GM18868 (cell line): ENCODE data around the gene UBL3.

Experiments
- ATAC-seq: cut with Tn5 transposase; IDR thresholded peaks from one replicate; pipeline ENCODE4 v1.9.1; 2021; ENCODE audit warnings: mild to moderate bottlenecking, moderate library complexity; ENCODE audit not compliant: unreplicated experiment

Gene UBL3

DNA sequence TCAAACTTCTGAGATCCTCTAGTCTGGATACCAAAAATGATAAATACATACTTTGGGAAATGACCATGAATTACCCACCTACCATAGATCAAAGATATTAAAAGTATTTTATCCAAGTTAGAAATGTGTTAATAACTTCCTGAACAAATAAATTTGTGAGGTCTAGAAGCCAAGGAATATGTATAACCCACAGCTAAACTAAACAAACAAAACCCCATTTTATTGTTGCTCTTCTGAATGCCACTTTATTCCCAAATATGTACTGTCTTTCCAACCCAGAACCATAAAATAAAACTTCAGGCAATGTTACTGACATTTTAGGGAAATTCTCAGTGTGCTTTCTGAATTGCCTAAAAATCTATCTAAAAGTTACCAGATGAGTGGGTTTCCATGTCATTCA is 35.1 kb downstream of the UBL3 start:
- no peak for ATAC-seq

DNA sequence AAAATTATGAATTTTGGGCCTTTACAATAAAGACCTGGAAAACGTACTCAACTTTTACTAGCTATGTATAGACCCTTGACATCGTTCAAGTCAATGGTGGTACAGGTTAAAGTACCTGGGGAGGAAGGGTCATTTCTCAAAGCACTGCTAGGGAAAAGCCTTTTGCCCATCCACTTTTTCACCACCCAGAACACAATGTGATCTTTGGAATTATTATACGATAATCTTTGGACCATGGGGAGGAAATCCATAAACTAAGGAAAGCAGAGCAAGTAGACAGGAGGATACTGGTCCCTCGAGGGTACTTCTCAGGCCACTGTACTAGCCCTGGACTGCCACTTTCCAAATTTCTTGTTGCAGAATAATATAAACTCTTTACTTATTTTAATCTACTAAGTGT is 39.5 kb downstream of the UBL3 start:
- ATAC-seq: no peak

DNA sequence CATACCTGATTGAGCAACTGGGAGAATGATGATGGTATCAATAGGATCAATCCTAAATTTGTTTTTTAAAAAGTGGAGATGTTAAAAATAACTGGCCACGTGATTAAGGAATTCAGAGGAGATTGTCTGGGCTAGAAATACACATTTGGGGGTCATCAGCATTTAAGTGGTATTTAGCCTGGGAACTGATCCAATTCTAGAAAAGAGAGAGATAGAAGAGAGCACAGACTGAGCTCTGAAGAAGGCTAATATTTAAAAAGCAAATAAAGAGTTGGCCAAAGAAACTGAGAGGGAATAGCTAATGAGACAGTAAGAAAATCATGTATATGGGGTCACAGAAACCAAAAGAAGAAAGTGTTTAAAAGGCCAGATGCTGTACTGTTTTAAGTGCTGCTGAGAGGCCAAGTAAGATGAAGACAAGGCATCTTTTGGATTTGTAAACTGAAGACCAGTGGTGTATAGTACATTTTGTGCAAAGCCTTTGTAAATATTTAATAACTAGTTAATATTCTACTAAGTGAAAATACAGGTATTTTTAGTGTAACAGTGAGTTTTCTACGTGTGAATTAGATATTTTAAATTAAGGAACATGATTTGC is 40.2 kb downstream of the UBL3 start:
- peak; percentile 46 for ATAC-seq

DNA sequence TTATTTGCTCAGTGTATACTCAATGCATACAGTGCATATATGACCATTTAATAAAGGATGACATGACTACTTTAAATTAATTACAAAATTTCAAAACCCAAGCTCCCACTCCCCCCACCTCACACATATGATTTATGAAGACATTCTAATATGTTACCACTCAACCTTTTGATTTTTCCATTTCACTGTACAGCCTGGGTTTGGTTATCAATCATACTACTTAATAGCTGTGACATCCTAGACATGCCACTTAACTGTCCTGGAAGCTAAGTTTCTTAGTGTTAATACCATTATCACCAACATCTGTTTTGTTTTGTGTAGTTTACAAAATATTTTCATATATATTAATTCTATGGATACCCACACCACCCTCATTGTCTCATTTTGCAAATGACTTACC is 42.2 kb downstream of the UBL3 start:
- no peak for ATAC-seq

DNA sequence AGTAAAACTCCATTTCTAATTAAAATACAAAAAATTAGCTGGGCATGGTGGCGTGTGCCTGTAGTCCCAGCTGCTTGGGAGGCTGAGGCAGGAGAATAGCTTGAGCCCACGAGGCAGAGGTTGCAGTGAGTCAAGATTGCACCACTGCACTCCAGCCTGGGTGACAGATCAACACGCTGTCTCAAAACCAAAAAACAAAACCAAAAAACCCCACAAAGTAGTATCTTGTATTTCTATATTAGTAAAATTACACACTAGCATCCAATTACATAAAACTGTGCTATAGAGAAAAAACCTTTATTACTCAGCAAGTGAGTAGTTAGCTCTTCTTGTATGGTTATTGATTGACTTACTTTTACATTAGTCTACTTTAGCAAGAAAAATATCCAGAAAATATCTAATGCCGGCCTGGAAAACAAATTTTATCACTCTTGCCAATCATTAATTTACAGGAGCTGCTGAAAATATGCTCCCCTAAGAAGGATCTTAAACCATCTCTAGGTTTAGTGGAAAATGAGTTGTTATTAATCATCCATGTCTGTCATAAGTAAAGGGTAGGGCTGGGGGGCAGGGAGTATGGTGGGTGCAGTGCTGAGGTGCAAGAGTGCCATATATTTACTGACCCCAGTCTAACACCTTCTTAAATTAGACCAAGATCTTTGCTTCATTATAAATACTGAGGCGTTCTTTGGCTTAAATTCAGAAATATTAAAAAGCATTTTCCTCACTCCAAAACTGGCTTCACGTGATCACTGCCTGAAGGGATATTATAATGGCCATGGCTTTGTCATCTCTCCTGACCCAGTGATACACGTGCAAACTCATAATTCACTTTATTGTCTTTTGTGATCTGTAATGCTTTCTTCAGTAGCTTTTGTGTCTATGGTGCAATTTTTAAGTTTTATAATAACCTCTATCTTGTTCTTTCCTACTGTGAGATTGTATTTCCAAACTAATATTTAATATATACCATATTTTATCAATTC is 44.1 kb downstream of the UBL3 start:
- ATAC-seq: no peak

DNA sequence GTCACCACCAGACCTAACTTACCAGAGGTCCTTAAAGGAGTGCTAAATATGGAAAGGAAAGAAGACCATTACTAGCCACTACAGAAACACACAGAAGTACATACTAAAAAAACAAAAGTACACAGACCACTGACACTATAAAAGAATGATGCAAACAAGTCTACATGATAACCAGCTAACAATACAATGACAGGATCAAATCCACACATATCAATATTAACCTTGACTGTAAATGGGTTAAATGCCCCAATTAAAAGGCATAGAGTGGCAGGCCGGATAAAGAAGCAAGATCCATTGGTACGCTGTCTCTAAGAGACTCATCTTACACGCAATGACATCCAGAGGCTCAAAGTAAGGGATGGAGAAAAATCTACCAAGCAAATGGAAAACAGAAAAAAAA is 47.2 kb downstream of the UBL3 start:
- no peak for ATAC-seq

DNA sequence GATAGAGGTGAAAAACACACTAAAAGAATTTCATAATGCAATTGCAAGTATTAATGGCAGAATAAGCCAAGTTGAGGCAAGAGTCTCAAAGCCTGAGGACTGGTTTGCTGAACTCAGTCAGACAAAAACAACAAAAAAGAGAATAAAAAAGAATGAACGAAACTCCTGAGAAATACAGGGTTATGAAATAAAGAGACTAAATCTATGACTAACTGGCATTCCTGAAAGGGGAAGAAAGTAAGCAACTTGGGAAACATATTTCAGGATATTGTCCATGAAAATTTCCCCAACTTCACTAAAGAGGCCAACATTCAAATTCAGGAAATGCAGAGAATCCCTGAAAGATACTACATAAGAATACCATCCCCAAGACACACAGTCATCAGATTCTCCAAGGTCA is 47.8 kb downstream of the UBL3 start:
- no peak for ATAC-seq

DNA sequence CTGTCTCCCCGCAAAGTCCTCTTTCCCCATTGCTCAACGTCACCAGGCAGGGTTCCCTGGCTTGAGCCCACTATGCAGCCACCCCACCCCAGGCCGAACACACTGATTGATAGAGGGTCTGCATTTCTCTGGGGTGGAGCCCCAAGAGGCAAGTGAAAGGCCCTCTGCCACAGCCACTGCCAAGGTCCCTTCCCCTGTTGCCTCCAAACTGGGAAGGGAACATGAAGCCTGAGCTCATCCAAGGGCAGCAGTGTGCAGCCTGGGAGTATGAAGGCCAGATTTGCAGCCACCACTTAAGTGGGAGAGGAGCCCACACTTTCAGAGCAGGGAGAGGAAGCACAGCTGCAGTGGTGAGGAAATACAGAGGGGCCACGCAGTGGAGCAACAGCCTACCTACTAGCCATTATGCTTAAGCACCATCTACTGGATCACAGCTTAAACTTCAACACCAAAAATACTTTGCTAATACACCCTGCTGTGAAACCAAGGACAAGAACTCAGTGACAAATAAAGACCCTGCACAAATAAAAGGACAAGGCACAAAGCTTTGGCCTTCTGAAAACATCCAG is 48.6 kb downstream of the UBL3 start:
- ATAC-seq: no peak

DNA sequence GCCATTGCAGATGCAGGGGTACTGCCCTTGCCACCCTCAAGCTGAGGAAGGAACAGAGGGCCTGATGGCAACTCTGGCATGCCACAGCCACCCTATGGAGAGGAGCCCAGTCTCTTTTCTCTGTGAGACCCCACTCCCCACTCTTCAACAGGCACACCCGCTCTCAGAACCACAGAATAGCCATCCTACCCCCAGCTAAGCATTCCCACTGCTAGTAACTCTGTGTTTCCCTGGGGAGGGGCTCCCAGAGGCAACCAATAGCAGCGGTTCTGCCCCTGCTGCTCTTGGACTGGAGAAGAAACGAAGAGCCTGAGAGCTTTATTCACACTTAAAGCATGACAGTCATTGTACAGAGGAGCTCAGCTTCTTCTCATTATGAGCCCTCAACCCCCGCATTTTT is 49.3 kb downstream of the UBL3 start:
- no peak for ATAC-seq

DNA sequence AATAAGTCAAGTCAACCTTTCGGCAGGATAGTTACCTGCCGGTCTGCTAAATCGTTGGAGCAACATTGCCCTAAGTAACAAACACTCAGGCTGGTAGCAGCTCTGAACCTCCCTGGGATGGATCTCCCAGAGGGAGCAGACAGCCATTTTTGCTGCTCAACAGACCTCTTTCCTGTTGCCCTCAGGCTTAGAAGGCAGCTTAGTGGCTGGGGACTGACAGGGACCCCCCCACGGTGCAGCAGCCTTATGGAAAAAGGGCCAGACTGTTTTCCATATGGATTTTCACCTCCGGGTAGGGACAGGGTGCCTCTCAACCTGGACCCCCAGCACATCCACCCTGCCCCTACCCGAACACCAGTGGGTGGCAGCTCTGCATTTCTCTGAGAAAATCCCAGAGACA is 49.7 kb downstream of the UBL3 start:
- ATAC-seq: no peak

DNA sequence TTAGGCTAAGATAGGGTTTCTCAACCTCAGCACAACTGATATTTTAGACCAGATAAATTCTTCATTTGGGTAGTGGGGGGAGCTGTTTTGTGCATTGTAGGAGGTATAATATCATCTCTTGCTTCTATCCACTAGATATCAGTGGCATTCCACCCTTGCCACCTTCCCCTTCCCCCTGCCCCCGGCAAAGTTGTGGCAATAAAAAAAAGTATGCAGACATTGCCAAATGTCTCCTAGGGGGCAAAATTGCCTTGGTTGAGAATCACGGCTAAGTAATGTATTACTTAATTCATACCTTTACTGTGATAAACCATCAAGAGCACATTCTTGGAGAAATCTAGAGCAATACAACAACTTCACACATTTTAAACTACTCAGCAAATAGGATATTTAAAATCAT is 51.4 kb downstream of the UBL3 start:
- no peak for ATAC-seq

DNA sequence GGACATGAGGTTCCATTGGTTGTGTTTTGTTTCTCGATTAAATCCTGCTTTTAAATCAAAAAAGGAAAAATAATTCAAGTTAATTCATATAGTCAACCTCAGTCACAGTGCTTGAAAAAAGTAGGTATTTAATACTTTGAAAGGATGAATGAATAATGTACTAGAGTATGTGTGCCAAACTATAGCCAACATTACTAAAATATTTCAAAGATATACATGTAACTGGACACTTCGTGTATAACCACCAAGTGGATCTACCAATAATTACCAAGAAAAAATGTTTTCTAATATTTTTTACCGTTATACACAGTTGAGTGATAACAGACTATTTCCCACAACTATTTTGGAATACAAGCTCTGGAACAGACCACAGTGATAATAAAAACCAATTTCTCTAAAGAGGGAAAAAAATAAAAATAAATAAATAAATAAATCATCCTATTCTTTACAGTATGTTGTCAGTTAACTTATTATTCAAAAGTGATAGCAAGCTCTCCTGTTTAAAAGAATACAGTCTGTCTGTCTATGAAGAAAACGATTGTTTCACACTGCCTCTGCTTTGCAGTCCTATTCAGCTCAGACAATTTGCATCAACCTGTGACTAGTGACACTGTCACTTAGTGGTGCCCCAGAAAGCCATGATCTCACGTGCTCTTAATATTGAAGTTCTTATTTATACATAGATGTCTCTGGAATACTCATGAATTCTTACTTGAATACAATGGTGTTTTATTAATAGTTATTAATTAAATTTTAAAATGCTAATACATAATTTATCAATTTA is 58.2 kb downstream of the UBL3 start:
- no peak for ATAC-seq

DNA sequence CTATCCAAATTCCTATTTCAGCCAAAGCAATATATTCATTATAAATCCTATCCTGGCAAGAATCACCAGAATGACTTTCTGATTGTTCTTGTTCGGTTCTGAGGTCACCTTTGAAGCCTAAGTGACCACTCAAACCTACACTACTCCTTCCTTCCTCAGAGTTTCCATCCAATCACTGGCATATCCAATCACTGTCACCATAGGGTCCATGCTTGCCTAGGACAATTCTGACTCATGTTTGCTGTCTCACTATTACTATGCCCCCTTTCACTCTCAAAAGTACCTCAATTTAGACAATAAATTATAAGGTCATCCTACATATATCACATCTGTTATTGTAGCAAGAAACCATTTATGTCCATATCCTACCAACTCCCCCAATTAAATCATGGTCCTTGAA is 58.9 kb downstream of the UBL3 start:
- peak; percentile 46 for ATAC-seq

DNA sequence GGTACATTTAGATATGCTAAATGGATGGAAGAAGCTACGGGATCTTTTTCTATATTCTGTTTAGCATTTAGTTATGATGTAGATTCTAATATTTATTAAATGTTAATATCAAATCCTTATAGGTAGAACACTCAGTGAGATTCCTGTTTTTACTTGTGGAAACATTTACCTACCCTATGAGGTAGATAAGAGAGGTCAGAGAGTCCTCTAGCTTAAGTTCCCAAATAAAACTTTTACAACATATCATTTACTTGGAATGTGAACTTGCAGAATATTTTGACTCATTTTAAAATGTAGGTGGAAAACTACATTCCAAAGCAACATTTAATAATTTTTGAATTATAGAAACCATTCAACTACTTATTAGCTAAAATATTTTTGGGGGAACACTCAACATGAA is 63.7 kb downstream of the UBL3 start:
- no peak for ATAC-seq

DNA sequence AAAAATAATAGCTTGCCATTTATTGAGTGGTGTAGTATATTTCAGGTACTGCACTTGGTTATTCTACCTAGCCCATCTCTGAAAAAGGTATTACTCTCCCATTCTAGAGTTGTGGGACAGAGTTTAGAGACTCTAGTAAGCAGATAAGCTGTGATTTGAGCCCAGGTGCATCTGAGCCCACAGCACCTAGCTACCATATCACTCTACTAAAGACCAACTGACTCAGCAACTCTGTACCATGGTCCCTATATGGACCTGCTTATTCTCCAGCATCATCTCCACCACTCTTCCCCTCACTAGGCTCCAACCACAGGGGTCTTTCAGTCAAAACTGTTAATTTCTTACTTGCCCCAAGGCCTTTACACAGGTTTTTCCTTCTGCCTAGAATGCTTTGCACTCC is 64.4 kb downstream of the UBL3 start:
- ATAC-seq: no peak

DNA sequence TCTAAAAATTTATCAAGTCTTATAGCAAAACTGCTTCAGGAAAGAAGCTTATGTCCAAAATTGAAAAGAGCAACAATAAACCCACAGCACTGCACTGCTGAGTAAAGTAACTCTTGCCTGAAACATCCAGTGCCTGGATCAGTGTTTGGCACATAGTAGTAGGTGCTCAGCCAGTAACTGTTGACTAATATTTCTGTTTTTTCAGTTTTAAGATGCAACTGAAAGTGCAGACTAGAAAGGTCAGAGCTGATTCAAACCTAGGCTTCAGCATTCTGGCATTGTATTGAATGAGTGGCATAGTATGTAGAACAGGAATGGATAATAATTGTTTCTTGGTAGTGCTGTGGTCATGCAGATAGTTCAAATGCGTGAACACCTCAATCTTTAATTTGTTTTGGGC is 67.6 kb downstream of the UBL3 start:
- ATAC-seq: no peak

DNA sequence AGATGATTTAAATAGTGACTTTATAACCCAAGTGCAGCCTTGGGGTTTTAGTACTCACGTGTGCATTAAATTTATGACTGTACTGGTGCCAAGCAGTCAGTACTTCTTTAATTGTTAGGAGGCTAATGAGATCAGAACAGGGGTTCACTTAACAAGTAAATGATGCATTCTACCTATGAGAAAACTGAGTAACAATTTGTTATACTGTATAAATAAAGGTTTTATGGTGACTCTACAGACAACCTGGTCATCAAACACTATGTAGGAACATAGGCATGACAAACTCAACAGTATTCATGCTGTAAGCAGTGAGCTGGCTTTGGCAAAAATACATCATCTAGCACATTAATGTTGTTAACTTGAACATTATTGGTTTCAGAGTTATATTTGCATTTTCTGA is 75.6 kb downstream of the UBL3 start:
- no peak for ATAC-seq

DNA sequence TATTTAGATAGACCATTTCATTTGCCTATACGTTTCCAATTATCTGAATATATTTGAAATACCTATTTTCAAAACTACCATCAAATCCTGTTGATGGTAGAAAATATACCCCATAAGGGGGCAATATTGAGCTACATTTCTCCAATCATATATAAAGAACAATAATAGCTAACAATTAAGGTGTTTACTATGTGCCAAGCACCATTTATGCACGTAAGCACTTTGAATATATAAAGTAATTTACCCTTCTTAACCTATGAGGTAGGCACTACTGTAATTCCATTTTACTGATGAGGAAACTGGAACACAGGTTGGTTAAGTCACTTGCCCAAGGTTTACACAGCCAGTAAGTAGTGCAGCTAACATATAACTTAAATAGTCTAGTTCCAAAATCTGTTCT is 79.2 kb downstream of the UBL3 start:
- no peak for ATAC-seq

DNA sequence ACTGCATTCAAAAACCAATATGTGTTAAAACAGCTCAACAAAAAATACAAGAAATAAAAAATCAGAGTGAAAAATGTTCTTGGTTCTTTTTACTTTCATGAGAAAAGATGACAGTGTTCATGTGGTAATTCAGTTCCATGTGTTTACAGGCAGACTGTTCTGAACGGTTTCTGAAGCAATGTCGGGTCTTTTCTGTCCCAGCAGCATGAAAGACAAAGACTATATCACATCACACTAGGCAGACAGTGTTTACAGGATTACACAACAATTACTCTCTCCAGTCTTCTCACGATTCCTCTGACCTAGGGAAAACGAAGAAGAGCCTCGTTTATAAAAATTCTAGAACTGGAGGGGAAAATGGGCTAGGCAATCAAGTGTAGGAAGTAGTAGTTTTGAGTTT is 83.4 kb downstream of the UBL3 start:
- ATAC-seq: no peak

DNA sequence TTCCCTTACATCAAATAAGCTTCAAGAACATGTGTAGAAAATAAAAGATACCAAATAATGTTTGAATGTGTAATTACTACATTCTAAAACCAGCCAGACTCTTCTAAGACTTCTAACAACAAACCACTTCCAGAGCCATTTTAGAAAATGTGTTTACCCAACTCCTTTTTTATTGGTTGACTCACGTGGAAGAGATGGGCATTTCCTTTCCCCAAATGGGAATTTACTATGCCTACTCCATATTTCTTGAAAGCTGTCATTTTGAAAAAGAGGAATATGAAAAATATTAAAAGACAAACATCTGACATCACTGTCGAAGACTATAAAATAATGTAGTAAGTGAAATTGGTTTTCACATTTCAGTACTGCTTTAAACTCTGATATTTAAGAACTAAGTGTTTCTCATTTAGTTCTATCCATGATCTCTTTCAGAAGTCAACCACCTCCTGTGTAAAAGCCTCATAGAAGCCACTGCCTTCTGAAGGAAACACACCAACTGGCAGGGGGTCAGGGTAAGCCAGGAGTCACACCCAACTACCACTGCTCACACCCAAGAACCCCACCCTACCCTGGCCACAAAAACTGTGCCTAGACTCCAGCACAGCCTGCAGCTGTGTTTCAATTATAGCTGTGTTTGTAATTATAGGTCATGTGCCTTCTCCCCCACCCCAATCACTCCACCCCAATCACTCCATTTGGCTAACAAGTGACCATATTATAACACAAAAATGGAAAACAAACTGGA is 86.8 kb downstream of the UBL3 start:
- no peak for ATAC-seq

DNA sequence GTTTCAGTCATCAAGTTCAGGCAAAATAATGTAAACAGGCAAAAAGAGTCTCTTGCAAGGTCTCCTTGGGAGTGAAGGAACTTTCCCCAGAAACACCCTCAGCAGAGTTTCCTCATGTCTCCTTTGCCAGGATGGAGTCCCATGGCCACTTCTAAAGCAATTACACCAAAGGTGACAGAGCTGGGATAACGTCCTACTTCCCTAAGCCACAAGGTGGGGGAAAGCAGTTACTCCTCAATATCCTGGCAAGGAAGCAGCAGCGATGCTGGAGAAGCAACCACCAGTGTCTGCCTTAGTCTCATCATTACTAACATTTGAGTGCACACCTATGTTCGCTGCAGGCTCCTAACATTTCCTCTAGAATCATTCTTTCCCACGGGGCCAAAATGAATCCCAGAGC is 88.6 kb downstream of the UBL3 start:
- no peak for ATAC-seq
